ENCODE data around the gene PARD3.
A peak's percentile ranks its signal among the peaks of the same experiment; 100 is the strongest.

Gene PARD3

DNA sequence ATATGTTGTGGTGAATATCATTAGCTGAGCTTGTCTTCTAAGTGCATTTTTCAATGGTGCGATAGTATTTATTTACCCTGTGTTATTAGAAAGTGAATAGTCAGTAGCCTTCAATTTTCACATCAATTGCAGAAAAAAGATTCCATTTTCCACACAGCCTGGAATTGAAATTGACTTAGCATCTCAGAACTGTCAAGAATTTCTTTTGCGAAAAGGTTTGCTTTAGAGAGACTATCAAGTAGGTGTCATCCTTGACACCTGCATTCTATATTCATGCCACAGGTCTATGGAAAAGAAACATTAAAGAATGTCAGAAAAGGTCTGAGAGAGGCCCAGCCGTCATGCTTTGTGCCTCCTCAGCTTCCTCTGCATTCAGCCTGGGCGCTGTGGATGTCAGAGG lies 504.9 kb downstream of the PARD3 start:
- no peak for DNase-seq (ENCODE audit: low read depth, low spot score)

DNA sequence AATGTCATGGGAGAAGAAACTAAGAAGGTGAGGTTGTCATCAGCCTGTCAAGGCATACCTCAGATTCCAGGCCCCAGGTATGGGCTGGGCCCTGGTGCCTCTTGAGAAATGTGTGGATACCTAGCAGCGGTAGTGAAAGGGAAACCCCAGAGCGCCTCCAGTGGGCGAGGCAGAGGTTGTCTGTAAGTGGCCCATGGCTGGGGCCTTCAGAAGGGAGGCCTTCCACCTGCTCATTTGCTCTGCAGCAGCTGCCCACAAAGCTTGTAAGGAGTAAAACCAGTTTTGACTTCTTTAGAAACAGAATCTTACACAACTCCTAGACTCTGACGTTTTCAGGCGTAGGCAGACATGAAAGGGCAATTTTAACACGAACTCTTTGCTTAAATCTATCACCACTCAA lies 509.9 kb downstream of the PARD3 start:
- no peak for DNase-seq (ENCODE audit: low read depth, low spot score)

DNA sequence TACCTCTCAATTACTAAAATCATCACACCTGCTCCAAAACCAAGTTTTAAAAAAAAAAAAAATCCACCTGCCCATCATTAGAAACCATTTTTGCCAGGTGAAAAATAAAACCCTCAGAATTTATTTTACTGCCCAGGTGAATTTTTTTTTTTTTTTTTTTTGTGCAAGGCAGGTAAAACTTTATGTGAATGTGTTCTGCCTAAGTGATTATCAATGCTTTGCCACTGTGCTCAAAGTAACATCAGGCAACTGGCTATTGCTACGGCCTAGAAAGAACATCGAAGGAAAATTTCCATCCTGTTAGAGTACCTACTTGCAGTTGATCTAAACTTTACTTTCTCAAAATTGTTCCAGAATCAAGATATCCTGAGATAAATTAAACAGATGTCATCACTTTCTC lies 512.1 kb downstream of the PARD3 start:
- DNase-seq (ENCODE audit: low read depth, low spot score) = no peak

DNA sequence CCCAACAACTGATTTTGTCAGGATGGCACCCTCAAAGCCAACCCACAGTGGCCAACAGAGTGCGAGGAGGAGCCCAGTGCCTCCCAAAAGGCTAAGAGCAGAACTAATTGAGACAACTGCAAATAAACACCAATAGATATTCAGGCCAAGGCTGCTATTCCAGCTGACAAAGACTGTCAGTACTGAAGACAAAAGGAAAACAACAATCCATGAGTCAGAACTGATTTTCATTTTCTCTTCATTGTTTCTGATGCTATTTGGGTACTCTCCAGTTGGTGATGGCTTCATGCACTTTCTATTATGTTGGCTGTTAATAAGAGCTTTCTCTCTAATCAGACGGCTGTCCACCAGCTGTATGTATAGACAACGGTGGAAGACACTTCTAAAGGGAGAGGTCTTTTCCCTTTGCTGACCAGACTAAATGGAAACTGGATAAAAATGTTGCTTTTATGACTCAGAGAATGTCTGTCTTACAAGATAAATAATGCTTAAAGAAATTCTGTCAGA lies 515.9 kb downstream of the PARD3 start:
- DNase-seq (ENCODE audit: low read depth, low spot score) = peak; percentile 50

DNA sequence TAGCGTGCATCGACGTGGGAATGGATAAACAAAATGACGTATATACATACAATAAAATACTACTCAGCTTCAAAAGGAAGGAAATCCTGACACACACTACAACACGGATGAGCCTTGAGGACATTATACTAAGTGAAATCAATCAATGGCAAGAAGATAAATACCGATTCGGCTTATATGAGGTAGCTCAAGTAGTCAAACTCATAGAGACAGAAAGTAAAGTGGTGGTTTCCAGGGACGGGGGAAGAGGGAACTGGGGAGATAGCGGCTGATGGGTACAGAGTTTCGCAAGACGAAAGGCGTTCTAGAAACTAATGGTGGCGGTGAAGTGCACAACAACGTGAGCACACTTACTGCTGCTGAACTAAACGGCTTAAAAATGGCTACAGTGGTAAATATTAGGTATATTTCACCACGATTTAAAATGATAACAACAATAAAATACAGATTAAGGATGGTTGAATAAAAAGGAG lies 516.7 kb downstream of the PARD3 start:
- DNase-seq (ENCODE audit: low read depth, low spot score) = no peak

DNA sequence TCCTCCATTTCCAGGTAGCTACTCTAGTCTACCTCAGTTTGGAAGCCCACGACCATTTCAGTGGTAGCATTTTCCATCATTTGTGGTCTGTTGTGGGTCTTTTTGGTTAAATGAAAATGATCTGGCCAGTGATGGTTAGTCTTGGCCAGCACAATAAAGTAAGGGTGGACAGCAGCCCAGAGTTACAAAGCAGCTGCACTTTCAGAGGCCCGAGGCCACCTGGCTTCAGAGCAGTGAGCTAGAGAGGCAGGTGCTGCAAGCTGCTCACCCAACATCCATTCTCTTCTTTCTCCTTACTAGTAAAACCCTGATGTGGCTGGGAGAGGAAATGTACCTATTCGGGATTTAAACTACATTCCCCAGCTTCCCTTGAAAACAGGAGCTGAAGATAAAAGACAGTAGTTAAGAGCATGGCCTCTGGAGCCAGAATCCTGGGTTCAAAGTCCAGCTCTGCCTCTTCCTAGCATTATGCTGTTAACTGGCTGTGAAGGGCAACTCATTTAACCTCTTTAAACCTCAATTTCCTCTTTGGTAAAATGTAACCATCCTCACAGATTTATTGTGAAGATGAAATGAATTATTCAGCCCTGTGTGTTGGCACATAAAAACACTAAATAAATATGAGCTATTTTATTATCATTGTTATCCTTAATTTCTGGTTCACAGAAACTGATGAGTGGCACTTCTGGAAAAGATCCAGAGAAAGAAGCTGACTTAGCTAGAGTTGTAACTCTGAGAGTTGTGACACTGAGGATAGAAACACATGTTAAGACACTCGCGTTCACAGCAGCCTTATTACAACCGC lies 517.4 kb downstream of the PARD3 start:
- no peak for DNase-seq (ENCODE audit: low read depth, low spot score)

DNA sequence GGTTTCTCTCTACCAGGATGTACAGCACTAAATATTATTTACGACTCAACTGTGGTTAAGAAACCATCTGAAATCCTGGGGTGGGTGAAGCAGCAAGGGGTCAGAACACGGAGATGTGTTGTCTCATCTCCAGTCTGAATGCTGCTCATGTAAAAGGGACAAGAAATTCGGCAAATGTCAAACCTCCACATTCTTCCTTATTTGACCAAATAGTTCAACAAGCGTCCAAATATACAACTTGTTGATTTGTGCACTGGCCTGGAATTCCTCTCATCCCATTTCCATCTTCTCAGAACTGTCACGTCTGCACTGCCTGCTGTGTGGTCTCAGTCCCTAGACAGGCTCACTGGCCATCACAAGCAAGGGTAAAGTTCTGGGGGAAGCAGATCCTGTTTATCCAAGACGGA lies 520.0 kb downstream of the PARD3 start:
- peak; percentile 59 for DNase-seq (ENCODE audit: low read depth, low spot score)

DNA sequence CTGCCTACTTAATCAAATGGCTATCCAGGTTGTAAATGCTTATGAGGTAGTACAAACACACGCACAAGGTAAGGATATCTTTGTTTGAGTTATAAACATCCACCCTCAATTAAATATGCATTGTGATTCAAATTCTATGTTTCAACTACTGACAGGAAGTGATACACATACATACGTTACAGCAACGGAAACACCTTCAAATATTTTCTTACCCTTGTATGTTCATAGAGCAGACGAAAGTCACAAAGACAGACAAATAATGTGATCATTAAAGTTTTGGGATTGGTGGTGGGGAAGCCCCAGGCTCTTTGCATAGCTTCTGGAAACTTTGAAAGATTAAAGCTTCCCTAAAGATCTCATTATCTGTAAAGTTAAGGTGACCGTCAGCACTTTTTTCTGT lies 521.0 kb downstream of the PARD3 start:
- no peak for DNase-seq (ENCODE audit: low read depth, low spot score)

DNA sequence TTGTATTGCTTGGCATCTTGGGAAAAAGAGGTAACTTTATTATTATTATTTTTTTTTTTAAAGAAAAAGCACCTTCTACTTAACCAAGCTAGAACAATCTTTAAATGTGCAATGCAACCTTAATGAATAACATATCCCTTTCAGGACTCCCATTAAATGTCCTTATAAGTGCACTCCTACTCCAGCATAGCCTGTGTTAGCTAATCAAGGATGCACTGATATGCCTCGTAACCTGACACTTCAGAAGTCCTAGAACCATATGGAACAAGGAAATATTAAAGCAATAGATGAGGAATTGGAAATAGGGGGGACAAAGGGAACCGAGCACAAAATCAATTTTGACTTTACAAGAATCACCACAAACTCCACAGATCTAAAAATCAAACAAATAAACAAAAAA lies 522.4 kb downstream of the PARD3 start:
- DNase-seq (ENCODE audit: low read depth, low spot score) = no peak

DNA sequence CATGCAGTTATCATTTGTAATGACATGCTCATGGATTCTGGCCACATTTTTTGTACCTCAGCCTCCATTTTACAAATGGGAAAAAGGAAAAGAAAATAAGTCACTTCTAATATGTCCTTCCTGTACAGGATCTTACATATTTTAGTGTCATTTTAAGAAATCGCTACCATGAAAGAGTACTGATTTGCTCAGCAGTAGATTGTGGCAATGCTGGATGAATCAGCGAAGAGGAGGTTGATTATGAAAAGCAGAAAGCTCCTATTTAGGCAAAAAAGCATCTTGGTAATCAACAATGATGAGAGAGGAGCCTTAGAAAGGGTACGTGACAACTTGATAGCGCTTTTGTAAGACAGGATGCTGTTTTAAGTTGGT lies 522.9 kb downstream of the PARD3 start:
- DNase-seq (ENCODE audit: low read depth, low spot score) = no peak

DNA sequence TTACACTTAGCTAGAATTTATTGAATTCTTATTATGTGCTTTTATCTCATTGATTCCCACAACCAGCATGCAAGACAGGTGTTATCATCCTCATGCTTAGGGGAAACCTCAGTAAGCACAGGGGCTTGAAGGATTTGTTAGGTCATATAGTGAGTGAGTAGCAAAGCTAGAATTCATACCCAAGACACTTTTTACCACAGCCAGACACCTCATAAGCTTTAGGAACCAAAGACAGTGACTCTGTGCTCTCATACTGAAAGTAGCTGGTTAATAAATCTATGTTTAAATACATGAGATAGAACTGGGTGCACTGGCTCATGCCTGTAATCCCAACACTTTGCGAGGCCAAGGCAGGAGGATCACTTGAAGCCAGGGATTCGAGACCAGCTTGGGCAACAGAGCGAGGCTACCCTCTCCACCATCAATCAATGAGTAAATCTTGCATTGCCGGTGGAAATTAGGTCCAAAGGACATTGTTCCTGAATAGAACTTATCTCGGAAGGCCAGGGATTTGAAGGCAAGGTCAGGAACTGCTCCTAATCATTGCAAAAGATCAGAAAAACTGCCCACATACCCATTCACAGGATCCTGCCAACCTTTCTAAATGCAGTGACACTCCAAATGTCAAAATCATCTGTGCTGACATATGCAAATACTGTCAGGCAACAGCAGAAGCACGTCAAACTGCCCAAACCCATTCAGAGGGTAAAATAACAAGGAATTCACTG lies 523.5 kb downstream of the PARD3 start:
- no peak for DNase-seq (ENCODE audit: low read depth, low spot score)

DNA sequence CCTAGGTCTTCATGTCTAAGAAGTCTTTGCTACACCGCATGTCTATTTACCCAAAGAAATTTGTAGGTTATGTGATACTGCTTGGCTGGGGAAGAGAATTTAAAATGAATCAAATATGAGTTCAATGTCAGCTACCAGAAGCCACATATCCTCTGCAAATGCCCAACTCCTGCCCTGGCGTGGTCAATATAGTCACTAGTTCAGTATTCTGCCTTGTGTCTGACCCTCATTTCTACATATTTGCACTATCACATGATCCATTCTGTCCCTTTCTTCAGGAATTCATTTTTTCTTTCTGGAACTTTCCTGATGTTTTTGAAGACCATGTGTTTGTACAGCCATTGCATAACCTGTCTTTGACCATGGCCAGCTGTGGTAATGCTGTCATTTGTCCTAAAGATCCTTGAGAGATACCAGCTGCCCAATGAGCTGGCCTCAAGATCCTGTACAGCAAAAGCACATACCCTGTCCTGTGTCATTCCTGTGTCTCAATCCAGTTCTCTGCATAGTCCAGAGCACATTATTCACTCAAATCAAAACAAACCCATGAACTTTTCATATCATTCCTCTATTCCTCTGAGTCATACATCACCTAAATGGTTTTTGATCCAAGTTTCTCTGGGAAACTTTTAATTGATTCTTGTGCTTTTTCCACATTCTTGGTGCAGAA lies 524.5 kb downstream of the PARD3 start:
- no peak for DNase-seq (ENCODE audit: low read depth, low spot score)

DNA sequence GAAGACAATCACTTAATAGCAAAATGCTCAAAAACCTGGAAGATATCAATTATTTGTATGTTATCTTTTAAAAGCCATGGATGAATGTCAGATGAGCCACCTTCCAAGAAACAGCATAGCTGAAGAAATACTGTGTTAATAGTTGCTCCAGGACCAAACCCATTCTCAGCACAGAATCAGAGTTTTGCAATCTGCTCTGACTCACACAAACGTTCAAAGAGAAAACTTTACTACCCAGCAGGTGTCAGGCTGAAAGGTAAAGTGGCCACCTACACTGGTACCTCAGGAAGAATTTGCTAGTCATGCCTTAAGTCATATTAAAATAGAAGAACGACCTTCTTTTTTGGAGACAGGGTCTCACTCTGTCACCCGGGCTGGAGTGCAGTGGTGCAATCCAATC lies 526.5 kb downstream of the PARD3 start:
- no peak for DNase-seq (ENCODE audit: low read depth, low spot score)

DNA sequence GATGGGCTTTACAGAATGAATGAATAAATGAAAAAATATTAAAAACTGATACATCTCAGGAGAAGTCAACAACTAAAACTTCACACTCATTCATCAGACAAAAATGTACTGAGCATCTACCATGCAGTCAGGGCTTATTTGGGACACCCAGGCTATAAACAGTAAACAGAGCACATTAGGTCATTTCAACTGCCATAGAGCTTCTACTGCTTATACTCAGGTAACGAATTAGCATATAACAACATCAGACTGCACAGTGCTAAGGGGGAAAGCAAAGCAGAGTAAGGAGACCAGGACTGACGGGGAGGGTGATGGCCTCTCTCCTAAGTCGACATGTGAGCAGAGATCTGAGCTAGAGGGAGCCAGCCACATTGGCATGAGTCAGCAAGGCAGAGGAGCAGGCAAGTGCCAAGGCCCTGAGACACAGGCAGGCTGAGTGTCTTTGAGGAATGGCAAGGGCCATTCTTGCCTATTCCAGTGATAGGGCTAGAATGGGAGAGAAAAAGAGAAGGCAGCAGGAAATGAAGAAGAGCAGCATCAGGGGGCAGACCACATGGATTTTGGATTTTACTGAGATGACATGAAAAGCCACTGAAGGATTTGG lies 528.9 kb downstream of the PARD3 start:
- DNase-seq (ENCODE audit: low read depth, low spot score) = no peak

DNA sequence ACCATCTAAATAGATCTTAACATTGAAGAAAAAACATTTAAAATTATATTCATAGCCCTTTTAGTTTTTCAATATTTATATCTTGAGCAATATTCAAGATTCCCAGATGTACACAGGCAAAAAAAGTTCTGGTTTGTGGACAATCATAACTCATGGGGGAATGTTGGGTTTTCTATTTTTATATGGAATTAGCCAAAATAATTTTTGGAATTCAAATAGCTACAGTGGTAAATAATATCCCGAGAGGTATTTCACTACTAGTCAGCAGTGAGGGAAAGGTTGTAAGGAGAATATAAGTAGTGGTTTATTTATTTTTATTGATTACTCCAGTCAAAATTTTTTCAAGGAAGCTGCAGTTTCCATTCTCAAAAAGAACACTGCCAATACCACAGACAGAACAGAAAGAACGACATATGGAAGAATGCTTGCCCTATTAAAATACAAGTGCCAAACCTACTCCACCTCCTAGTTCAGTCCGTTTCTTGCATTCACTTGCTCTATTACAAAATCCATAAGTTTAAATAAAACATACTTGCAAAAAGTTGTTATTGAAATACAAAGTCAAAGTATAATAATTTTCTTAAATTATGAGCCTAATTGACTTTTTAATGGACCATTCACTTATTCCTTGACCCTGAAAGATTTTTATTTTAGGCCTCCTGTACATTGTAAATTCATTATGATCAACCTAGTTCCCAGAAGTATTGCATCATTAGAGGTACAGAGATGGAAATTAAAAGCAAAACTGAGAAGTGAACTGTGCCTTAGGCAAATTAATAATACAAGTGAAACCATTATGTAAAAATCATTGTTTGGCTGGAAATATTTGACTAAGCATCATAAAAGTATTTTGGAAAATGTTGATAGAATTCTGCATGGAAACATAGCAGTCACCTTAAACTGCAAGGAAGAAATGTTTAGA lies 533.2 kb downstream of the PARD3 start:
- no peak for DNase-seq (ENCODE audit: low read depth, low spot score)

DNA sequence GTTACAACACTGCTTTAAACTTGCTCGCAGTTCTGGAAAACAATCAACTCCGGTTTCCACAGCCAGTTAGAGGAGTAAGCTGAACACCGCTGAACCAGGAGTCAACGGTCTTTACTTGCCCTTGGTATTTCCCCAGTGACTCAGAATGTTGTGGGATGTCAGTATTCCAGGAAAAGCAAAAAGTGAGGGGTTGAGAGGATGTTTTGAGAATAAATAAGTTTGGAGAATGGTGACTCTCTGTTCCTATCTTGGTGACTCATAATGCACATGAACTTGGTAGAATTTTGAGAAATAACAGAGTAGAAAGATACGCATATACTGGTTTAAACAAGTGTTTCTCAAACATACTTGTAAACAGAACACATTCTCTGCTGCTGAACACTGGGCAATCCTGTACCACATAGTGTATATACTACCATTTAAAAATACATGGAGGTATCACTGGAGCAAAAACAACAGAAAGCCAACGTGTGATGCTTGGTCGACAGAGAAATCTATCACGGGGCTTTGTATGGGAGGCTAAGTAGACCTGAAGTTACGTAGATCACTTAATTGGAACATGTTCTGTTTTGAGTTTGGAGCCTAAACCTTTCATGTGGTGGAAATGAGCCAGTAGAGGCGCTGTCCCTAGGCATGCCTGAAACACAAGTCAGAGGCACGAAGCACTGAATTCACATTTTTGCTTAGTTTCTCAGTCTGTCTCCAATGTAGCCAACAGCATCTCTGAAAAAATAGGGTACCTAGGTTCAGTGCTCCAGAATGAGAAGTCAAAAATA lies 534.3 kb downstream of the PARD3 start:
- DNase-seq (ENCODE audit: low read depth, low spot score) = peak; percentile 95

DNA sequence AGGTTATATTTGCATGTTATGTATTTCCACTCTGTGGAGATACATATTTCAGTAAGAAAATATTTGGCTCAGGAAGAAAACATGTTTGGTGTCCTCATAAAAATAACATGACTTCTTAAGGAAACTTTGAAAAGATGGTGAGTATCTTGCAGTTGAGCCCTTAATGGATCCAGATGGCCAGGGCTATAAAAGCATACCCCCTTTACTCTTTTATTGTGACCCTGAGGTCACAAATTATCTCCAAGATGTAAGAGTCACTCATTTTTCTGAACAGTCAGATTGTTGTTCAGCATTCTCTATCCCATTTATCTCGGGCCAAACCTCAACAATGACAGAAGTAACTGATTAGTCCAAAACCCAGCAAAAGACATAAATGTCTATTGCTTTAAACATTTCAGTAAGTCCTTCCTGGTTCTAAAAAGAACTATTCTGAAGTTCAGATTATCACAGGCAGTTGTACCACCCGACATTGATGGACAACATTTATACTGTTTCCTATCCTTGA lies 539.4 kb downstream of the PARD3 start:
- no peak for DNase-seq (ENCODE audit: low read depth, low spot score)

DNA sequence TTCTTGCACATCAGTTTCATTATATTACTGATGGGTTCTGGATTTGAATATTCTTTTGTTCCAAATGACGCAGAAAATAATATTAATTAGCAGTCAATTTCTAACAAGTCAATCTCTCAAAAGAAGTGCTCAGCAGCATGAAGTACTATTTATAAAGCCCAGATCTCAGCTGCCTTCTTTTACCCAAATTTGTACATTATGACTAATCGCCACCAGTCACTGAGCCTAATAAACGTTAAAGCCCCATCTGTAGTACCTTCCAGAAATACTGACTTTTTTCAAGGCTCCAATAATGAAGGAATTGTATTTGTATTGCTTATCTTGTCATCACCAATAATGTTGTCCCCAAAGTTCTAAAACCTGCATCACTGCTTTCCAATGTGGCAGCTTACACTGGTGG lies 540.2 kb downstream of the PARD3 start:
- no peak for DNase-seq (ENCODE audit: low read depth, low spot score)

DNA sequence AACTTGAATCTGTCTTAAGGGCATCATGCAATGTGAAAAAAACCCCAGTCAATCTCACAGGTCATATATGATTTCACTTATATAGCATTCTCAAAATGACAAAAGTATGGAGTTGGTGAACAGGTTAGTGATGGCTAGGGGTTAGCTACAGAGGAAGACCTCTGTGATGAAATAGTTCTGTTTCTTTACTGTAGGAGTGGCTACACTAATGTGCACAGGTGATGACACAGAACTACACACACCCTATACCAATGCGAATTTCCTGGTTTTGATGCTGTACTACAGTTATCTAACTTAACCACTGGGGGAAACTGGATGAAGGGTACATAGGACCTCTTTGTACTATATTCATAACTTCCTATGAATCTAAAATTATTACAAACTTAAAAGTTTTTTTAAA lies 541.8 kb downstream of the PARD3 start:
- no peak for DNase-seq (ENCODE audit: low read depth, low spot score)

DNA sequence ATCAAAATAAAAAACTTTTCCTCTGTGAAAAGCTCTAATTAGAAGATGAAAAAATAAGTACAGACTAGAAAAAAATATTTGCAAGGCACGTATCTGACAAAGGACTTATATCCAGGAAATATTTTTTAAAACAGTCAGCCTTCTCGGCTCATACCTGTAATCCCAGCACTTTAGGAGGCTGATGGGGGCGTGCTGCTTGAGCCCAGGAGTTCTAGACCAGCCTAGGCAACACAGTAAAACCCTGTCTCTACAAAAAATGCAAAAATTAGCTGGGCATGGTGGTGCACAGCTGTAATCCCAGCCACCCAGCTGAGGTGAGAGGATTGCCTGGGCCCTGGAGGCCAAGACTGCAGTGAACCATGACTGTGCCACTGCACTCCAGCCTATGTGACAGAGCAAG lies 542.8 kb downstream of the PARD3 start:
- DNase-seq (ENCODE audit: low read depth, low spot score) = no peak

All from smooth muscle cell of the brain vasculature (primary cell).